Hippocampal formation (tissue), 2 donors: Measurements from ENCODE around the gene DSG3.

Experiments used
- DNase-seq, 2 donors: peaks; one replicate each; lab custom pipeline; 2025; lab: John Stamatoyannopoulos, UW

DSG3 gene, protein sequence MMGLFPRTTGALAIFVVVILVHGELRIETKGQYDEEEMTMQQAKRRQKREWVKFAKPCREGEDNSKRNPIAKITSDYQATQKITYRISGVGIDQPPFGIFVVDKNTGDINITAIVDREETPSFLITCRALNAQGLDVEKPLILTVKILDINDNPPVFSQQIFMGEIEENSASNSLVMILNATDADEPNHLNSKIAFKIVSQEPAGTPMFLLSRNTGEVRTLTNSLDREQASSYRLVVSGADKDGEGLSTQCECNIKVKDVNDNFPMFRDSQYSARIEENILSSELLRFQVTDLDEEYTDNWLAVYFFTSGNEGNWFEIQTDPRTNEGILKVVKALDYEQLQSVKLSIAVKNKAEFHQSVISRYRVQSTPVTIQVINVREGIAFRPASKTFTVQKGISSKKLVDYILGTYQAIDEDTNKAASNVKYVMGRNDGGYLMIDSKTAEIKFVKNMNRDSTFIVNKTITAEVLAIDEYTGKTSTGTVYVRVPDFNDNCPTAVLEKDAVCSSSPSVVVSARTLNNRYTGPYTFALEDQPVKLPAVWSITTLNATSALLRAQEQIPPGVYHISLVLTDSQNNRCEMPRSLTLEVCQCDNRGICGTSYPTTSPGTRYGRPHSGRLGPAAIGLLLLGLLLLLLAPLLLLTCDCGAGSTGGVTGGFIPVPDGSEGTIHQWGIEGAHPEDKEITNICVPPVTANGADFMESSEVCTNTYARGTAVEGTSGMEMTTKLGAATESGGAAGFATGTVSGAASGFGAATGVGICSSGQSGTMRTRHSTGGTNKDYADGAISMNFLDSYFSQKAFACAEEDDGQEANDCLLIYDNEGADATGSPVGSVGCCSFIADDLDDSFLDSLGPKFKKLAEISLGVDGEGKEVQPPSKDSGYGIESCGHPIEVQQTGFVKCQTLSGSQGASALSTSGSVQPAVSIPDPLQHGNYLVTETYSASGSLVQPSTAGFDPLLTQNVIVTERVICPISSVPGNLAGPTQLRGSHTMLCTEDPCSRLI

DNA sequence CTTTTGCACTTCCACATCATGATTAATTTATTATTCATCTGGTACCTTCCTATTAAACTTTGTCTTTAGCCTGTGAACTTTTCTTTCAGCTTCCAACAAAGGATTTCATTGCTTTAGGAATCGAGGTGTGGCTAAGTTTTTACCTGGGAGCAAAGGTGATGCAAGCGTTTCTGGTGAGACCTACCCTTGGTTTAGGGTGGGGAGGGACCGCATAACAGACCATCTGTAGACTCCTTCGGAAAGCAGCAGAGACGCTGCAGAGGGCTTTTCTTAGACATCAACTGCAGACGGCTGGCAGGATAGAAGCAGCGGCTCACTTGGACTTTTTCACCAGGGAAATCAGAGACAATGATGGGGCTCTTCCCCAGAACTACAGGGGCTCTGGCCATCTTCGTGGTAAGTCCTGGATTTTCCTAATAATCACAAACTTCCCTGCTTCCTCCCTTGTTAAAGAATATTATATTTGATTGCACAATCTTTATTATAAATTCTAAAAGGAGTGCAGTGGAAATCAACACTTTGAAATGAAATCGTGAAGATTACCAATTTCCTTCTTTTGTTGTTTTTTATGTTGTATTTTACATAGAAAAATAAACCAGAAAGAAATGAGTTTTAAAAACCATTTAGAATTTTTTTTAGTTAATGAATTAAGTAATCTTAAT, at the start of gene DSG3:
Gene DSG3 (plus strand): TSS at position 212 of the 662 bp plus-strand sequence. CDS start 137 bp downstream, at position 349.
- DNase-seq: no peak

DNA sequence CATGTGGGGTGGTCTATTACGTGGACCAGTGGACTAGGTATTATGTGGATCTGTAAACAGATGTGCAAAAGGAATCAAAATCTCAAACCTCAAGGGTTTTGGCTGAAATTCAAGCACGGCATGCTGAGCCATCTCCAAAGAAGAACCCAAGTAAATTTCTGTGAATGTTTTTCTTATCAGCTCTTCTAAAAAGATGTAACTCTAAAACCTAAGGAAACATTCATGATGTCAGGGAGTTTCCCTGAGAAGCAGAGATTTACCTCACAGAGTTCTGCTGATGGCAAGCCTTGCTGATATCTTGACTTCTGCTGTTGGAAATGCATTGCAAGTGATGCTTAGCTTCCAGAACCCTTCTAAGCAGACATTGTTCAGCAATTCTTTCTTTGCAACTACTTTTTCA, 49.4 kb upstream of the DSG3 start:
- DNase-seq: no peak

DNA sequence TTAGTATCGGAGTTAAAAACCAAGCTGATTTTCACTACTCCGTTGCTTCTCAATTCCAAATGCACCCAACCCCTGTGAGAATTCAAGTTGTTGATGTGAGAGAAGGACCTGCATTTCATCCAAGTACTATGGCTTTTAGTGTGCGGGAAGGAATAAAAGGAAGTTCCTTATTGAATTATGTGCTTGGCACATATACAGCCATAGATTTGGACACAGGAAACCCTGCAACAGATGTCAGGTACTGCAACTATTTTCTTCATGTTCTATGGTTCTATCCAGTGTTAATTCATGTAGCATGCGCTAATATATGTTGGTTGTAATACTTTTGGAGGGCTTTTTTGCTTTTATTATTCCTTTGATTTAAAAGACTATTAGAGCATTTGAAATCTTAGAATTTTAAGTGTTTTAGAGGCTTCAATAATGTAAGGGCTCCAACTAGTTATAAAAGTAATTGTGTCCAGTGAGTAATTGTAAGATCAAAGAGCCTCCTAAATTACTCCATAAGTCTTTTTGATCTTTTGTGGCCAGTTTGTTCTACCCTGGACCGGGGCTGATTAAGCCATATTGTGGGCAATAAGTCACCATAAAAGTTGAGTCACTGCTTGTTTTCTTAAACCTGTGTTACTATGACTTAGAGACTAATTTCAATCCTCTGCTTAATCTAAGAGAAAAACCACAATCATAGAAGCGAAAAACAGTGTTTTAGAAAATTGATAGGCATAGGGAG, 48.1 kb upstream of the DSG3 start:
- DNase-seq: no peak

DNA sequence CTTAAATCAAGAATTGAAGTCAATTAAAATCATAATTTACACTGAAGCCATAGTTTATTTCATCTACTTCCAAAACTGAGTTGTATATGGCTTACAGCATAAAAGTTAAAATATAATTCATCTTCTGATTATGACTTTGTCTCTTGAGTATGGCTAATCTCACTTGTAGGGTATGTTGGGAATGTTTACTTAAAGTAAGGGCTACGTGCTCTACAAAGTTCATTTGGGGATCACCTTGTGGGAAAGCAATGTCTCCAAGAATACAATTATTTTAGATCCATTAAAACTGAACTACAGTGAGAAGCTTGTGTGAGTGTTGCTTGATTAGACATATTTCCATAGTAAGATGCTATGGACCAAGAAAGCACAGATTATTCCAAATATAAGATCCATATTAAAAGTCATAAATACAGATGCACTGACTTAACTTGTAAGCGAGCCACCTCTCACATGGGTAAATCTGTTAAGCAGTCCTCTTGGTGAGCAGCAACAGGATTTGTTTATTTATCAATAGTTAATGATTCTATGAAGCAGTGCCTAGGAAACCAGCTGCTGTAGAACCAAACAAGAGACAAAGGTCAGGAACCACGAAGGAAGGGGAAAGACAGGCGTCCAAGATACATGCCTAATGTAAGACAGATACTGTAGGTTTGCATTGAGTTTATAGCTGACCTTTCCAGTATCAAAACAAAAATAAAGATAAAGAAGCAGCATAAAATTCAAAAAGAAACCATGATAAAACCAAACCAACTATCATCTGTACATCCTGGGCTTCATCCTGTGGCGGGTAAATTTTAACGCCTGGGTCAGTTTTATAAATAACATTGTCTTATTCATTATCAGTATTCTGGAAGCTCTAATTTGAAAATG, 46.1 kb upstream of the DSG3 start:
- no peak for DNase-seq

DNA sequence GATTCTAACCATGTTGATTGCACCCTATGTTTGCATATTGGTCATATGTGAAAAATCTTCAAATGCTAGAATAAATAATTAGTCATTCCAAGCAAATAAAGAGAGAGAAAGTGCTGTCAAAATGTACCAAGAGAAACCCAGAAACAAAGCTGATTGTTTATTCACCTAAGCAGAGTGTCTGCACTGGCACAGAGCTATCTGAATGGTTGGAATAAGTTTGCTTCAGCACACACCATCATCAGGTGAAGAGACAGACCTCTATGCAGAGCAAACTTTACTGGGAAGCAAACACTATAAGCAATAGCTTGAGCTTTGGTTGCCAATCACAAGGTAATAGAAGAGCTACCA, 45.5 kb upstream of the DSG3 start:
- no peak for DNase-seq

DNA sequence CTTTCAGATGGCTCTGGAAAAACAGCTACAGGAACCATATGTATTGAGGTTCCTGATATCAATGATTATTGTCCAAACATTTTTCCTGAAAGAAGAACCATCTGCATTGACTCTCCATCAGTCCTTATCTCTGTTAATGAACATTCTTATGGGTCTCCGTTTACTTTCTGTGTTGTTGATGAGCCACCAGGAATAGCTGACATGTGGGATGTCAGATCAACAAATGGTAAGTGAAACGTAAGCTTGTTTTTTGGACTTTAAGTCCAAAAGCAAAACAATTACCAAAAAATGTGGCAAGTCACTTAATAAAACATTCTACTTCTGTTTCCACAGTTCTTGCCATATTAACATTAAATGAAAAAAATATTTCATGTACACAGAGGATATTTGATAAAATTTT, 44.1 kb upstream of the DSG3 start:
- DNase-seq: no peak

DNA sequence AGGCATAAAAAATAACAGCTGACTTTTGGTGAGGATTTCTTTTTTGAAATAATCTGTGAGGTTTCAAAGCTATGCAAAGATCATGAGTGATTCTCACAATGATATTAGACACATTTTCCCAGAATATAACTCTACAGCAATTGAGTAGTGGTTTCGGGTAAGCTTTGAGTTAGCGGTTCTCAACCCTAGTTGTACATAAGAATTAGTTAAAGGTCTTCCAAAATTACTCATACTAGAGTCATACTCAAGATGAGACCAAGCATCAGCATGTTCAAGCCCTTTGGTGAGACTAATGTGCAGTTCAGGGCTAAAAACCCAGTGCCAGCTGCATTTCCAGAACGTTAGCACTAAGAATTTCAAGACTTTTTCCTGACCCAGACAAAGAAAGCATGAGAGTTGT, 39.9 kb upstream of the DSG3 start:
- DNase-seq: no peak

DNA sequence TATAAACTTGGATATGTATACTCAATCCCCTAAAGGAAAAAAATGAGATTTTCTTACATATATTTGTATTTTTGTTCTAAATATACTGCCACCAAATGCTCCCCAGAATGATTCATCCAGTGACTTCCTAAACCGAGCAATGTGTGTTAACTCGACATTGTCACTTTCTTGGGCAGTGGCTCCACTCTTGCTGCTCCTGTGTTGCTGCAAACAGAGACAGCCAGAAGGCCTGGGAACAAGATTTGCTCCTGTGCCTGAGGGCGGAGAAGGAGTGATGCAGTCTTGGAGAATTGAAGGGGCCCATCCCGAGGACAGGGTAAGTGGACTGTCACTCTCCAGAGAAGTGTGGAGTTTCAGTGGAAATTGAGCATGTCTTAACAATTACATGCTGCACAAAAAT, 38.3 kb upstream of the DSG3 start:
- no peak for DNase-seq

DNA sequence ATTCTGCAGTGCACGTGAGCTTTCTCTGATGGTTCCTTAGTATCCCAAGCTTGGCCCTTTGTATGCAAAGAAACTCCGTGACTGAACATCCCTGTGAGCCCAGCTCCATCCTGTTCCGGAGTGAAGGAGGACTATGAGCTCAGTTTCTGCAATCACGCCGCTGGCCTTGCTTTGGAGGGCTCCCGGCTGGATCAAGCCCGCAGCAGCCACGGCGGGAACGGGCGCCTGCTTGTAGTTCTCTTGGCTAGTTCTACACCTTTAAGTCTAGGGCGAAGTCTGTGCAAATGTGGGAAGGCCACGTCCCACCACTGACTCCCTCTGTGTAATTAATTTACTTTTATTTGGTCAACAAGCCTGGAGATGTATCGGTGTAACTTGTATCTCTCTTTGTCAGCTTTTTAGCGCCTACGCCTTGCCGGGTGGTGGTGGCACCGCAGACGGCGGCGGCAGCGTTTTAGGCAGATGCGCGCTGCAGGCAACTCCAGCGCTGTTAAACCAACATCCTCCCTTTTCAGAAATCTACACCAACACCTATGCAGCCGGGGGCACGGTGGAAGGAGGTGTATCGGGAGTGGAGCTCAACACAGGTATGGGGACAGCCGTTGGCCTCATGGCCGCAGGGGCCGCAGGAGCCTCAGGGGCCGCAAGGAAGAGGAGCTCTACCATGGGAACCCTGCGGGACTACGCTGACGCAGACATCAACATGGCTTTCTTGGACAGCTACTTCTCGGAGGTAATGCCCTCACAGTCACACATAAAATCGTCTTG, 36.6 kb upstream of the DSG3 start:
- DNase-seq: no peak

DNA sequence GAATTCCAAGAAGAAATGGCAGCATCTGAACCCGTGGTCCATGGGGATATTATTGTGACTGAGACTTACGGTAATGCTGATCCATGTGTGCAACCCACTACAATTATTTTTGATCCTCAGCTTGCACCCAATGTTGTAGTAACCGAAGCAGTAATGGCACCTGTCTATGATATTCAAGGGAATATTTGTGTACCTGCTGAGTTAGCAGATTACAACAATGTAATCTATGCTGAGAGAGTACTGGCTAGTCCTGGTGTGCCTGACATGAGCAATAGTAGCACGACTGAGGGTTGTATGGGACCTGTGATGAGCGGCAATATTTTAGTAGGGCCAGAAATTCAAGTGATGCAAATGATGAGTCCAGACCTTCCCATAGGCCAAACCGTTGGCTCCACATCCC, 34.4 kb upstream of the DSG3 start:
- DNase-seq: no peak

DNA sequence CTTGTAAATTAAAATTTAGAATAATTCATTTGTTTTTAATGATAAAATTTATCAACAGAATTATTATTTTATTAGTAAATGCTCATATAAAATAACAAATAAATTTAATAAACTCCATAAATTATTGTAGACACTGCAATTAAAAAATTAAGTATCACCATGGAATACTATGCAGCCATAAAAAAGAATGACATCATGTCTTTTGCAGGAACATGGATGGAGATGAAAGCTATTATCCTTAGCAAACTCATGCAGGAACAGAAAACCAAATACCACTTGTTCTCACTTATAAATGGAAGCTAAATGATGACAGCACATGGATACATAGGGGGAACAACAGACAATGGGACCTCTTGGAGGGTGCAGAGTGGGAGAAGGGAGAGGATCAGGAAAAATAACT, 29.7 kb upstream of the DSG3 start:
- no peak for DNase-seq

DNA sequence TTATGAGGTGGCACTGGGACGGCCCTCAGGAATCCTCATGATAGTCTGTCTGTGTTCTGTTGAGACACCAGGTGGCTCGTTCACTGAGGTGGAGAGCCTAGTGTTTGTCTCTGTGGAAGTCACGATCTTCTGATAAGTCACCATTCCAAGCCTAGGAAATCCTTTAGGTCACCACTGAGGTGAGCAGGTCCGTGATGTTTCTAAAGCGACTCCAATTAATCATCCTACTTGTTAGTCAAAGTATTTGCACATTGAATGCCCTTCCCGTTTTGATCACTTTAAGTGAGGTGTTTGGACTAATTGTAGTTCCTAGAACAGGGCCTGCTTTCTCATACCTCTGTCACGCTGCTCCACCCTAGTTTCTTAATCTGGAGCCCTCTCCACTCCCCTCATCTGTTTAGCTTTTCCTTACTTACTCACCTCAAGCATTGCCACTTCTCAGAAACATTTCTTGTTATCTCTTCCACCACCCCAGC, 28.0 kb upstream of the DSG3 start:
- no peak for DNase-seq

DNA sequence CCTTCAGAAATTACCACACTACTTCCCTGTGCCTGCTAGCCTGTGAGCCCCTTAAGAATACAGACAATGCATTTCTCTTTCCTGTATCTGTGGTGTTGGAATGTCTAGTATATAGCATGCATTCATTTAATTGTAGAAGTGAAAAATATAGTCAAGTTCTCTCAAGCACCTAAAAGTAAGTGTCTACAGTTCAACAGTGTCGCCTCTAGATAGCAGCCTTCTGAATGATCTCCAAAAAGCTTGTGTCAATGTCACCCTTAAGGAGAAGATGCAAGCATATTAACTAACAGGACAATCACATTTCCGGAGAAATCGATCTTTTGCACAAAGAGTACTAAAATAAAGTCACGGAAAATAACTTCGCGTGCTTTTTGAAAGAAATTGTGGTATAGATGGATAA, 27.5 kb upstream of the DSG3 start:
- DNase-seq: no peak

DNA sequence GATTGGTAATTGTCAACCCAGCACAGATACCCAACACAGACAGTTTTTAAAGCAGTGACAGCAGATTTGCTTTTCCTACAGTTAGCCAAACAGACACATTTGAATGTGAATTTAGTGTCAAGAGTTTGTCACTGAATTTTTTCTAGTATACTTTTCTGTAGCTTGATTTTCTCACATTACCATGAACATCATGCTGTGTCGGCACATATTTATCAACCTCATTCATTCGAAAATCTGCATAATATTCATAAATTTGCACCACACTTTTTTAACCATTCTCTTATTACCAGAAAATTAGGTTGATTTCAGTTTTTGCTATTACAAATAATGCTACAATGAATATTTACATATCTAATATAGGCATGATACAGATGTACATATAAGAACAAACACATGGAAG, 27.0 kb upstream of the DSG3 start:
- no peak for DNase-seq

DNA sequence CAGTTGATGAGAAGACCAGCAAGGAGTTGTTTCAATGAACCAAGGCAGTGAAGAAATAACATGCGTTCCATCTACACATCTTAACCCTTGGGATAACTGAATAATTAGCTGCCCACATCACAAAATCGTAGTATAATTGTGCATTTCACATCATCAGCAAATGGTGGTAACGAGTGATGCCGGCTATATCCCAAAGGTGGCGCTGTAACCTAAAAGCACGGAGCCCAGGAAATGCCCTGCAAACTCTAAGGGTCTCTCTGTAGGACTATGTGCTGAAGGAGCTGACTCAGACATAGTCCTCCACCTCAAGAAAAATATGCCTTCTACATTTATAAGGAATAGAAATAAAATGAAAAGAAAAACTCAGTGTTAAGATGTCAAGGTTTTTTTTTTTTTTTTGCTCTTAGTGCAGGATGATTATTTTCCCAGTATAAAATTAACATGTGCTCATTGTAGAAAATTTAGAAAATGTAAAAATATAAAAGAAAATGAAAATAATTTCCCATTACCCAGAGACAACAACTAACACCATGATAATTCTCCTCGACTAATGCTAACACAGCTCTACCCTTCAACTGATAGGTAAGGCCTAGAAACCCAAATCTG, 23.1 kb upstream of the DSG3 start:
- no peak for DNase-seq

DNA sequence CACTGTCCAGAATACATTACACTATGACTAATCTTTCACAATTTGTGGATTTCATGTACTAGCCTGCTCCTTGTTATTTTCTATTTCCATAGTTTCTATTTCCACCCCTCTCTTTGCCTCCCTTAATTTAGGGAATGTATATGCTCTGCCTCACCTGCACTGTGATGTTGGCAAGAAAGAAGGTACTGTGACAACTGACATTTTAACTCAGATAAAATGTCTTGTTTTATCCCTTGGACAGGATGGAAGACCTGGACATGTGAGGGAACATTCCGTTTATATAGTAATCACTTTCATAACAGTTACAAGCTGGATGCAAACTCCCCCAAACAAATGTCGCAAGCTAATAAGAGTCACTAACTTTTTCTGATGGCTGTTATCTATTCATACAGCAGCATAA, 21.5 kb upstream of the DSG3 start:
- DNase-seq: no peak

DNA sequence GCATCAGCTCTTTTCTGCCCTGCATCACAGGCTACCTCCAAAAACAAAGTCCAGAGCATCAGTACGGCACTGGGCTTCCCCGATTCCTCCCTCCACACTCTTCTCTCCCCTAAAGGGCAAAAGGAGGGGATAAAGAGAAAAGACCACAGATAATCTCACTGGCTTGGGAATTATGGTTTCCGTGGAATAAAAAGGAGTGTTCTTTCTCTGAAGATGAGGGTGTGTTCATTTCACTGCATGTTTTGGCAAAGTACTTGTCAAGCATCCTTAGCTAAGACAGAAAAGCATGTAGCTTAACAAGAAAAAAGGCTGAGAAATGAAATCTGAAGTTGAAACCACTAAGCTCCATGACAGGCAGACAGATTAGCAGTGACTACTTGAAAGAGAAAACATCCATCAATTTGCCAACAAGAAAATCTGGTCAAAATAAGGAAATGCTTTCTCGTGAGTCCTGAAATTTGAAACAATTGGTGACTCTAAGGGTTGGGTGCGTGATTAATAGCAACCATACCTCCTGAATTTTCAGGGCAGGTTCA, 20.6 kb upstream of the DSG3 start:
- no peak for DNase-seq

DNA sequence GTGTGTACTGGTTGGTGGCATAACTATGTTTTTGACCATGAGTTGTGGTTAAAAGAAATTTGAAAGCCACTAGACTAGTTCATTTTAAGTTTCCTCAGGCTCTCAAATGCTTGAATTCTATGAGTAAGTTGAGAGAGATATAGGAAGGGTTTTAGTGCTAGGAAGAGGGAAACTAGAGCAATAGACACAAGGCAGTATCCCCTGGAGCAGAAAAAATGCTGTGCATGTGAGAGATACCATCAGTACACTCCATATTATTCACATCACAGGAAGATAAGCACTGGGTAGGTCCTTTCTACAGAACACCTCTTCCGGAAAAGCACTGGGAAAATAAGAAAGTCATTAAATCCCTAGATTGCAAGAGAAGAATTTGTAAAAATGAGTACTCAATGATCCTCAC, 19.3 kb upstream of the DSG3 start:
- no peak for DNase-seq

DNA sequence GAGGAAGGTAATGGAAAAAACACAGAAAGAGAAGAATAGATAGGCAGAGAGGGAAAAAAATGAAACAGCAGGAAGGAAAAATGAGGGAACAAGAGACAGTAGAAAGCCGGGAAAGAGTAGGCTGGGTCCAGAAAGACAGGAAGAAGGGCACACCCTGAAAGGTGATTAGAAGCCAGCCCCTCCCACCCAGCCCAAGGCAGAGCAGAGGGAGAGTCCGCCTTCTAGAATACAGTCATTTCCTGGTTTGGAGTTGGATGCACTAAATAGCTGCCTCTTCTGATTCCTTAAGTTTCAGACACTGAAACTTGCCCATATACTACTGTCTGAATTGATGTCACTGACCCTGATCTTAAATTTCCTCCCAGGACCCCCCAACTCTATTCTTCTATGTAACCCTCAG, 17.9 kb upstream of the DSG3 start:
- DNase-seq: no peak
